ENCODE data around the gene KBTBD2. TPM values are rescaled to one million over a fixed set of nuclear protein-coding genes. Genes with fewer than 3 reads are reported as not detected.
A peak's percentile ranks its signal among the peaks of the same experiment; 100 is the strongest.
"Not testable (repeated sequence)": the region's sequence is repeated elsewhere in the genome, so short reads cannot be mapped to it uniquely, and the experiment has no call there.

Gene KBTBD2
- total RNA-seq, 4 donors from 2014 or later, result 14.1 to 96.1 (median 38.9) TPM

GRCh38 chr7:32935558-32935957 lies 44.0 kb upstream of the KBTBD2 start:
- Histone ChIP-seq H3K9me3 (no peaks in the 10 kb centered on the region), H3K36me3 (no peaks in the 10 kb centered on the region), H3K4me1 (peaks cover 0 to 16% of the 10 kb centered on the region in 2 donors), H3K27ac (no peak overlapping the region), H3K27me3 (no peaks in the 10 kb centered on the region), H3K4me3 (no peak overlapping the region)
- TF ChIP-seq, protein P1, sequence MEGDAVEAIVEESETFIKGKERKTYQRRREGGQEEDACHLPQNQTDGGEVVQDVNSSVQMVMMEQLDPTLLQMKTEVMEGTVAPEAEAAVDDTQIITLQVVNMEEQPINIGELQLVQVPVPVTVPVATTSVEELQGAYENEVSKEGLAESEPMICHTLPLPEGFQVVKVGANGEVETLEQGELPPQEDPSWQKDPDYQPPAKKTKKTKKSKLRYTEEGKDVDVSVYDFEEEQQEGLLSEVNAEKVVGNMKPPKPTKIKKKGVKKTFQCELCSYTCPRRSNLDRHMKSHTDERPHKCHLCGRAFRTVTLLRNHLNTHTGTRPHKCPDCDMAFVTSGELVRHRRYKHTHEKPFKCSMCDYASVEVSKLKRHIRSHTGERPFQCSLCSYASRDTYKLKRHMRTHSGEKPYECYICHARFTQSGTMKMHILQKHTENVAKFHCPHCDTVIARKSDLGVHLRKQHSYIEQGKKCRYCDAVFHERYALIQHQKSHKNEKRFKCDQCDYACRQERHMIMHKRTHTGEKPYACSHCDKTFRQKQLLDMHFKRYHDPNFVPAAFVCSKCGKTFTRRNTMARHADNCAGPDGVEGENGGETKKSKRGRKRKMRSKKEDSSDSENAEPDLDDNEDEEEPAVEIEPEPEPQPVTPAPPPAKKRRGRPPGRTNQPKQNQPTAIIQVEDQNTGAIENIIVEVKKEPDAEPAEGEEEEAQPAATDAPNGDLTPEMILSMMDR (IDR thresholded peaks at IDR 0.05), result no peak
- no peak for TF ChIP-seq POLR2A (IDR thresholded peaks at IDR 0.05)
- DNase-seq, result no peak
- intact Hi-C loops (cut with DNase I; ENCODE audit: low total_unique reads), result no loop called here

- Histone ChIP-seq H3K4me3 (no peak overlapping the region), H3K4me1 (peaks cover 0 to 15% of the 10 kb centered on the region in 2 donors), H3K9me3 (no peaks in the 10 kb centered on the region), H3K27ac (peak overlapping the region; percentile 76 to 77), H3K36me3 (no peaks in the 10 kb centered on the region), H3K27me3 (no peaks in the 10 kb centered on the region)
- no peak for DNase-seq
- intact Hi-C loops (cut with DNase I; ENCODE audit: low total_unique reads), result no loop called here
- TF ChIP-seq, protein P1 (IDR thresholded peaks at IDR 0.05), result no peak
- no peak for TF ChIP-seq POLR2A (IDR thresholded peaks at IDR 0.05)
These were observed 38.8 kb upstream of the KBTBD2 start for GRCh38 chr7:32930378-32930777.

DNA sequence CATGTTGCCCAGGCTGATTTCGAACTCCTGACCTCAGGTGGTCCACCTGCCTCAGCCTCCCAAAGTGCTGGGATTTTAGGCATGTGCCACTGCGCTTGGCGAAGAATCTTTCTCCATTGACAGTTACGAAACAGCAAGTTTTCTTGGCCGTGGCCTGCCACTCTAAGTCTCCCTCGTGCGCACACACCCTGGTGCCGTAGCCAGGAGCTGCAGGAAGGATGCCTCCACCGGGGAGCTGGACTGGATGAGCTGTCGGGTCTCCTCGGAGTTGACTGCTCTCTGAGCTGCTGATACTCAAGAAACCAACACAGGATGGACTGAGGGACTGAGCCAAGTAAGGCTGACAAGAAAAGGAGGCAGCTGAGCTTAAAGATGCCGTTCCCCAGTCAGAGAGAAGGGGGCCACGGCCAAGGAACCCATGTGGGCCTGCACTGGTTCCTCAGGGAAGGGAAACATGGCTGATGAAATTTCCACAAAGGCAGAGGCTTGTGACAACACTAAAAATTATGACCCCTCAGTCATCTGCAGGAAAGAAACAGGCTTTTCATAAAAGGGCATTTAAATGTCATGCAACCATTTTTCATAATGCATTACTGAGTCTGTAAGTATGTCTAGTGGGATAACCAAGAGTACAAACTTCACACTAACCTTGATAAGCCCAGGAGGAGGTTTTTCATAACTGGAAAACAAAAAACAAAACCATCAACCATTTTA lies 38.0 kb upstream of the KBTBD2 start:
- Histone ChIP-seq H3K27ac (peak overlapping the region; percentile 76 to 77), H3K36me3 (no peaks in the 10 kb centered on the region), H3K4me1 (peaks cover 0 to 15% of the 10 kb centered on the region in 2 donors), H3K27me3 (no peaks in the 10 kb centered on the region), H3K9me3 (no peaks in the 10 kb centered on the region), H3K4me3 (no peak overlapping the region)
- TF ChIP-seq, protein P1 (IDR thresholded peaks at IDR 0.05), result no peak
- no peak for TF ChIP-seq POLR2A (IDR thresholded peaks at IDR 0.05)
- intact Hi-C loops (cut with DNase I; ENCODE audit: low total_unique reads), result no loop called here
- peak in 1 of 2 donors; percentile 27 for DNase-seq

GRCh38 chr7:32928785-32929298 lies 37.3 kb upstream of the KBTBD2 start:
- intact Hi-C loops (cut with DNase I; ENCODE audit: low total_unique reads), result no loop called here
- Histone ChIP-seq H3K27ac (peak overlapping the region; percentile 76 to 77), H3K4me3 (no peak overlapping the region), H3K9me3 (no peaks in the 10 kb centered on the region), H3K4me1 (peaks cover 0 to 15% of the 10 kb centered on the region in 2 donors), H3K27me3 (no peaks in the 10 kb centered on the region), H3K36me3 (no peaks in the 10 kb centered on the region)
- DNase-seq, result no peak
- no peak for TF ChIP-seq POLR2A (IDR thresholded peaks at IDR 0.05)
- TF ChIP-seq, protein P1 (IDR thresholded peaks at IDR 0.05), result no peak

GRCh38 chr7:32921896-32922295 lies 30.3 kb upstream of the KBTBD2 start:
- H3K36me3 ChIP-seq, result no peaks in the 10 kb centered on the region

GRCh38 chr7:32916994-32917393 lies 25.4 kb upstream of the KBTBD2 start:
- DNase-seq; intact Hi-C loops (cut with DNase I; ENCODE audit: low total_unique reads); H3K36me3 ChIP-seq; H3K27me3 ChIP-seq; H3K4me3 ChIP-seq; H3K27ac ChIP-seq; H3K4me1 ChIP-seq; H3K9me3 ChIP-seq: not testable (repeated sequence)

More at GRCh38 chr7:32921896-32922295, 30.3 kb upstream of the KBTBD2 start:
- Histone ChIP-seq H3K4me3 (no peak overlapping the region), H3K27ac (no peak overlapping the region), H3K9me3 (no peaks in the 10 kb centered on the region), H3K27me3 (no peaks in the 10 kb centered on the region), H3K4me1 (no peaks in the 10 kb centered on the region)
- intact Hi-C loops (cut with DNase I; ENCODE audit: low total_unique reads), result no loop called here
- no peak for TF ChIP-seq POLR2A (IDR thresholded peaks at IDR 0.05)
- TF ChIP-seq, protein P1 (IDR thresholded peaks at IDR 0.05), result no peak
- no peak for DNase-seq

Measured in uterus (tissue), 4 donors.